GM19351 (cell line): ENCODE measurements around the gene SERGEF.

Experiments
- ATAC-seq: cut with Tn5 transposase; IDR thresholded peaks from one replicate; pipeline ENCODE4 v1.9.1; 2021; ENCODE audit warnings: mild to moderate bottlenecking, moderate library complexity; ENCODE audit not compliant: unreplicated experiment

The SERGEF gene

DNA sequence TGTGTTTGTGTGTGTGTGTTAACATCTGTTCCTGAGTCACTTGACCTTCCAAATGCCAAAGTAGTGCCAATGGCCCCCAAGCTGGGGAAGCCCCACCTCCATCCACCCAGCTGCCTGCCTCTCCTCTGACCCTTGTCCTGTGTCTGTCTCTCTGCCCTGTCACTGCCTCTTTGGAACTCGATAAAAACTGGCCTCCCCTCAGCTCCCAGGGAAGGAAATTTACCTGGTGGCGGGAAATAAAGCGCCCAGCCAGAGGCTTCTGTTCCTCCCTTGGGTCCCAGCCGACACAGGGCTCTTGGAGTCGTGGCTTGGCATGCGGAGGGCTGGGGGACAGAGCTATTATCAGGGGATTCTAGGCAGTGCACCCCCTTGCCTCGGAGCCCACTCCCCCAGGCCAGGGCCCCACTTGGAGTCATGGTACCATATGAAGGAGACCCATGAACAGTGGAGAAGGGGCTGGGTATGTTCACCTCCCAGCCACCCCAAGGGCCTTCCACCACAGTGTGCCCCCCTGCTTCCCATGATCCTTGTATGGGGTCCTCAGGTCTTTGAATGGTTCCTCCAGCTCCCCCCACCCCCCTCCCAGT is 272.1 kb downstream of the SERGEF start:
- ATAC-seq, result no peak

DNA sequence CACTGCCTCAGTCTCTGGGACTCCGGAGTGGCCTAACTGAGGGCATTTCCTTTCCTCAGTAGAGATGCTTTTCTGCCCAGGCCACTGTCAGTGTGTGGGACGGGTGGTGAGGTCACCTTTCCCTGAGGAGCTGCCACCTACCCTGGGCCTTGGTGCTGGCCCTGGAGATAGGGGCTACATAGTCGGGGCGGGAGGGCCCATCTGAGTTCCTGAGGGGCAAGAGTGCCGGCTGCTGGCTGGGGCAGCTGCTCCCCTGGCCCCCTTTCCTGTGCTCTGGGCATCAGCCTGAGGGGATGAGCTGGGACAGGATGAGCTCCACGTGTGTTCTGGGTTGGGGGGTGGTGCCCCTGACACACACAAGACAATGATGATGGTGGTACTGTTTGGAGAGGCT is 272.9 kb downstream of the SERGEF start:
- no peak for ATAC-seq

DNA sequence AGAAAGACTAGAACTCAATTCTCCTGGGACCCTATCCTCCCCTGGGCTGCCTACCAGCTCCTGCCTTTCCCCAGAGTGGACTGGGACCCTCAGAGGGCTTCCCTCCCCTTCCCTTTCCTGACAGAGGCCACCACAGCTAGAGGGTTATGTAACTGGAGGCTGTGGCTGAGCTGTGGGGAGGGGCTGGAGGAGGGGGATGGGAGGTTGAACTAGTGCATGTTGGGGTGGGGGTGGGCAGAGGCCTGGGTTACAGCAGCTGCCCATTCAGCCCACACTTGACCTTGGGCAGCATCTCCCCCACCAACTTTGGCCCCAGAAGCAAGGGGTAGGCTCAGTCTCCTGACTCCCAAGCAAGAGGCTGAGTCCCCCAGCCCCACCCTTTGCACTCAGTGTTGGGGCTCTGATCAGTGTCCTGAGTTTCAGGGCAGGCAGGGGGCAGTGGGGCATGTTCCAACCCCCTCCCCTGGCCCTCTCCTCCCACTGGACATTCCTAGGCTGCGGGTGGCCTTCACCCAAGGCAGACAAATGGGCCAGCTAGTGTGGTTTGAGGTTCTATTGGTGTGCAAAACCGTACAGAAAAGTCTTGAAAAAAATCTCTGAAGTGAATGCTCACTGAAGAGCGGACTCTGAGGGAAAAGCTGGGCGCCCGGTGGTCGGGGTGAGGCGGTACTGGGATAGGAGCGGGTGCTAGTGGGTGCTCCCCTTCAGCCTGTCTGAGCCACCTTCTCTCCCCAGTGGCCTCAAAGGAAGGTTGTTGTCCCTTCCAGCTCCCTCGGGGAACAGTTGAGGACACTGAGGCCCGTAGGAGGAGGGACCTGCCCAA is 274.5 kb downstream of the SERGEF start:
- no peak for ATAC-seq
